ENCODE results near the gene RTN4RL1. TPM values are rescaled to one million over a fixed set of nuclear protein-coding genes. Genes with fewer than 3 reads are reported as not detected.
"Not testable (repeated sequence)": the region's sequence is repeated elsewhere in the genome, so short reads cannot be mapped to it uniquely, and the experiment has no call there.

Gene RTN4RL1
- total and polyA plus RNA-seq, 2 of the 13 experiments (the other 11 are each of a cell fraction or from before 2014, with no cell fraction given): 0.01 TPM; not detected in 1

DNA sequence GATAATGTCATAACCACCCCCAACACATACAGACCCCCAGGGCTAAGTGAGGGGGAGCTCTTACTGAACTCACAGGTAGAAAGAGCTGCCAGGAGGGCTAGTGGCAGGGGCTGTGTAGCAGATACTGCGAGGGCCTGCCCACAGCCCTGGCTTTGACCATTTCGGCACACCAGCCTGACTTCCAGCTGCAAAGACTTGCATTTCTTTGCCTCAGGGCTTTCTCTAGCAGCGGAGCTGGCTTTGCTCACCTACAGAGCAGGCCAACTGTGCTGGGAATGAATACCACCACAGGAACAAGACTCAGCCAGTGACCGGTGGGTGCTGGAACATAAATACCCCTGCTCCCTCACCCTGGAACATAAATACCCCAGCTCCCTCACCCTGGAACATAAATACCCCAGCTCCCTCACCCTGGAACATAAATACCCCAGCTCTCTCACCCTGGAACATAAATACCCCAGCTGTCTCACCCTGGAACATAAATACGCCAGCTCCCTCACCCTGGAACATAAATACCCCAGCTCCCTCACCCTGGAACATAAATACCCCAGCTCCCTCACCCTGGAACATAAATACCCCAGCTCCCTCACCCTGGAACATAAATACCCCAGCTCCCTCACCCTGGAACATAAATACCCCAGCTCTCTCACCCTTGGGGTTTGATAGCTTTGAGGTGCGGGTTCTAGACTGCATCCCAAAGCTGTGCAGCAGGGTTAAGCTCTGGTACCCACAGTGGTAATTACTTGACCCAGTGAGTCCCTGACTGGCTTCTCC is 11.7 kb downstream of the RTN4RL1 start:
- H3K9me3 ChIP-seq (ENCODE audit: low read length); H3K27ac ChIP-seq (ENCODE audit: extremely low read length, insufficient read depth, low read length); H3K4me2 ChIP-seq (ENCODE audit: low read depth, low read length); H4K20me1 ChIP-seq (ENCODE audit: insufficient read depth, low read length); intact Hi-C loops (cut with micrococcal nuclease; ENCODE audit: unreplicated experiment); H3K36me3 ChIP-seq (replicated peaks in 1 of 2; ENCODE audit: control insufficient read depth in 1 of 2, insufficient read depth in 2 of 2, low read length in 2 of 2); in situ Hi-C loops (cut with HindIII; ENCODE audit: extremely low pct_ligation_motif_present, low pct_unique_long_range_greater_than_20kb); H3K79me2 ChIP-seq (ENCODE audit: insufficient read depth, low read length); DNase-seq (ENCODE audit: low spot score); FAIRE-seq; BruUV-seq (replicated peaks); H2AFZ ChIP-seq (ENCODE audit: low read length); CTCF ChIA-PET (ENCODE audit: low intra/inter-chr PET ratio, low total read pairs); ATAC-seq; H3K4me3 ChIP-seq (replicated peaks in 1 of 3; ENCODE audit: insufficient read depth in 1 of 3, low read depth in 2 of 3, low read length in 3 of 3); H3K9ac ChIP-seq (ENCODE audit: insufficient read depth, low read depth, low read length); H3K4me1 ChIP-seq (ENCODE audit: insufficient read depth, low read length): not testable (repeated sequence)
- 97% methylated on average over 4 of the region's 6 CpGs for WGBS (ENCODE audit: low lambda C conversion rate)
- POLR2A ChIA-PET: interaction anchor here (1.3 to 1.8 kb wide), 2 partner anchors 9 to 14 kb away, joined by 3 to 4 read pairs; no protein-coding TSS in a partner anchor
- H3K27me3 ChIP-seq (ENCODE audit: control insufficient read depth in 1 of 2, insufficient read depth in 2 of 2, low read length in 2 of 2): peaks cover 5 to 14% of the 10 kb centered on the region in 2 experiments; a peak in 3 of 5 replicates

DNA sequence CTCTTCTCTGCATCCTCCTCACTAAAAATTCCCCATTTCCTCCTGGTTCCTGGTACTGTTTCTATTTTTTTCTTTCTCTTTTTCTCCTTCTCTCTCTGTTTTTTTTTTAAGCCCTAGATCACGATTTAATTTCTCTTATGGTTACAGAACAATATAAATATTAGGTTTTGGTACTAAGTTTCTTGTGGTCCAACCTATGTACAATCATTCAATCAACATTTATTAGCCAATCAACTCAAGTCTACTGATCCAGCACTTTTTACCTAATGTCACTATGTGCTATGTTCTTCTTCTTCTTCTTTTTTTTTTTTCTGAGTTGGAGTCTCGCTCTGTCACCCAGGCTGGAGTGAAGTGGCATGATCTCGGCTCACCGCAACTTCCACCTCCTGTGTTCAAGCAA is 12.6 kb downstream of the RTN4RL1 start:
- WGBS (ENCODE audit: low lambda C conversion rate): 82% methylated on average over 4 of the region's 4 CpGs
- no peak overlapping the region for H3K4me3 ChIP-seq (replicated peaks in 1 of 3; ENCODE audit: insufficient read depth in 1 of 3, low read depth in 2 of 3, low read length in 3 of 3)
- FAIRE-seq (no peak), DNase-seq (ENCODE audit: low spot score) (no peak), ATAC-seq (no peak)
- H3K9ac ChIP-seq (ENCODE audit: insufficient read depth, low read depth, low read length): no peak overlapping the region
- H3K4me2 ChIP-seq (ENCODE audit: low read depth, low read length): no peak overlapping the region
- intact Hi-C loops (cut with micrococcal nuclease; ENCODE audit: unreplicated experiment): no loop called here
- no peaks in the 10 kb centered on the region for H3K36me3 ChIP-seq (replicated peaks in 1 of 2; ENCODE audit: control insufficient read depth in 1 of 2, insufficient read depth in 2 of 2, low read length in 2 of 2)
- H3K4me1 ChIP-seq (ENCODE audit: insufficient read depth, low read length): no peaks in the 10 kb centered on the region
- H3K27me3 ChIP-seq (ENCODE audit: control insufficient read depth in 1 of 2, insufficient read depth in 2 of 2, low read length in 2 of 2): peaks cover 1 to 6% of the 10 kb centered on the region in 2 experiments; a peak in 2 of 5 replicates
- no peak overlapping the region for H2AFZ ChIP-seq (ENCODE audit: low read length)
- ChIA-PET POLR2A (no interaction called here), CTCF (ENCODE audit: low intra/inter-chr PET ratio, low total read pairs) (no interaction called here)
- H4K20me1 ChIP-seq (ENCODE audit: insufficient read depth, low read length): no peaks in the 10 kb centered on the region
- no peaks in the 10 kb centered on the region for H3K79me2 ChIP-seq (ENCODE audit: insufficient read depth, low read length)
- TF ChIP-seq ZKSCAN8 (CRISPR knock-in tag; IDR thresholded peaks at IDR 0.05; ENCODE audit: borderline replicate concordance) (no peak), ZNF33B (CRISPR knock-in tag; IDR thresholded peaks at IDR 0.05) (no peak), ZFAT (CRISPR knock-in tag; conservative IDR thresholded peaks at IDR 0.05) (no peak), HHEX (CRISPR knock-in tag; IDR thresholded peaks at IDR 0.05) (no peak), ISL2 (CRISPR knock-in tag; IDR thresholded peaks at IDR 0.05) (no peak), SMC3 (IDR thresholded peaks at IDR 0.05; ENCODE audit: low read length) (no peak), ZNF317 (CRISPR knock-in tag; IDR thresholded peaks at IDR 0.05) (no peak), MED1 (CRISPR knock-in tag; IDR thresholded peaks at IDR 0.05) (no peak)
- TF ChIP-seq, protein P1, sequence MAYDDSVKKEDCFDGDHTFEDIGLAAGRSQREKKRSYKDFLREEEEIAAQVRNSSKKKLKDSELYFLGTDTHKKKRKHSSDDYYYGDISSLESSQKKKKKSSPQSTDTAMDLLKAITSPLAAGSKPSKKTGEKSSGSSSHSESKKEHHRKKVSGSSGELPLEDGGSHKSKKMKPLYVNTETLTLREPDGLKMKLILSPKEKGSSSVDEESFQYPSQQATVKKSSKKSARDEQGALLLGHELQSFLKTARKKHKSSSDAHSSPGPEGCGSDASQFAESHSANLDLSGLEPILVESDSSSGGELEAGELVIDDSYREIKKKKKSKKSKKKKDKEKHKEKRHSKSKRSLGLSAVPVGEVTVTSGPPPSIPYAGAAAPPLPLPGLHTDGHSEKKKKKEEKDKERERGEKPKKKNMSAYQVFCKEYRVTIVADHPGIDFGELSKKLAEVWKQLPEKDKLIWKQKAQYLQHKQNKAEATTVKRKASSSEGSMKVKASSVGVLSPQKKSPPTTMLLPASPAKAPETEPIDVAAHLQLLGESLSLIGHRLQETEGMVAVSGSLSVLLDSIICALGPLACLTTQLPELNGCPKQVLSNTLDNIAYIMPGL (CRISPR knock-in tag; IDR thresholded peaks at IDR 0.05; ENCODE audit: borderline replicate concordance in 1 of 2, low read depth in 1 of 2): no peak
- TF ChIP-seq, protein P2, sequence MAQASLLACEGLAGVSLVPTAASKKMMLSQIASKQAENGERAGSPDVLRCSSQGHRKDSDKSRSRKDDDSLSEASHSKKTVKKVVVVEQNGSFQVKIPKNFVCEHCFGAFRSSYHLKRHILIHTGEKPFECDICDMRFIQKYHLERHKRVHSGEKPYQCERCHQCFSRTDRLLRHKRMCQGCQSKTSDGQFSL (CRISPR knock-in tag; IDR thresholded peaks at IDR 0.05): no peak
- TF ChIP-seq, protein P3, sequence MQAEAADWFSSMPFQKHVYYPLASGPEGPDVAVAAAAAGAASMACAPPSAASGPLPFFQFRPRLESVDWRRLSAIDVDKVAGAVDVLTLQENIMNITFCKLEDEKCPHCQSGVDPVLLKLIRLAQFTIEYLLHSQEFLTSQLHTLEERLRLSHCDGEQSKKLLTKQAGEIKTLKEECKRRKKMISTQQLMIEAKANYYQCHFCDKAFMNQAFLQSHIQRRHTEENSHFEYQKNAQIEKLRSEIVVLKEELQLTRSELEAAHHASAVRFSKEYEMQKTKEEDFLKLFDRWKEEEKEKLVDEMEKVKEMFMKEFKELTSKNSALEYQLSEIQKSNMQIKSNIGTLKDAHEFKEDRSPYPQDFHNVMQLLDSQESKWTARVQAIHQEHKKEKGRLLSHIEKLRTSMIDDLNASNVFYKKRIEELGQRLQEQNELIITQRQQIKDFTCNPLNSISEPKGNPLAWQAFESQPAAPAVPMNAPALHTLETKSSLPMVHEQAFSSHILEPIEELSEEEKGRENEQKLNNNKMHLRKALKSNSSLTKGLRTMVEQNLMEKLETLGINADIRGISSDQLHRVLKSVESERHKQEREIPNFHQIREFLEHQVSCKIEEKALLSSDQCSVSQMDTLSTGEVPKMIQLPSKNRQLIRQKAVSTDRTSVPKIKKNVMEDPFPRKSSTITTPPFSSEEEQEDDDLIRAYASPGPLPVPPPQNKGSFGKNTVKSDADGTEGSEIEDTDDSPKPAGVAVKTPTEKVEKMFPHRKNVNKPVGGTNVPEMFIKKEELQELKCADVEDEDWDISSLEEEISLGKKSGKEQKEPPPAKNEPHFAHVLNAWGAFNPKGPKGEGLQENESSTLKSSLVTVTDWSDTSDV (CRISPR knock-in tag; IDR thresholded peaks at IDR 0.05): no peak
- H3K27ac ChIP-seq (ENCODE audit: extremely low read length, insufficient read depth, low read length): no peak overlapping the region
- H3K9me3 ChIP-seq (ENCODE audit: low read length): no peaks in the 10 kb centered on the region
- in situ Hi-C loops (cut with HindIII; ENCODE audit: extremely low pct_ligation_motif_present, low pct_unique_long_range_greater_than_20kb): no loop called here
- no TSS peak for BruUV-seq (replicated peaks)

Data from HepG2 (cell line).